ENCODE results near the gene MARCHF11. TPM values are rescaled to one million over a fixed set of nuclear protein-coding genes. Genes with fewer than 3 reads are reported as not detected.

MARCHF11 gene
- total and polyA plus RNA-seq, 2 of the 8 experiments (the other 6 are each of a cell fraction or from before 2014, with no cell fraction given), result 0.27 to 0.82 TPM

- TF ChIP-seq CHD7 (IDR thresholded peaks at IDR 0.05; ENCODE audit: insufficient replicate concordance, low read length) (no peak), GABPA (IDR thresholded peaks at IDR 0.05; ENCODE audit: borderline replicate concordance, insufficient read depth, low read length) (no peak), MAX (IDR thresholded peaks at IDR 0.05) (no peak), SAP30 (IDR thresholded peaks at IDR 0.05; ENCODE audit: insufficient read depth, insufficient replicate concordance, low read length) (no peak), USF2 (IDR thresholded peaks at IDR 0.05; ENCODE audit: low read length) (no peak), CBX5 (IDR thresholded peaks at IDR 0.05; ENCODE audit: low read depth, low read length) (no peak), SUZ12 (IDR thresholded peaks at IDR 0.05; ENCODE audit: low read length) (no peak)
Observed at GRCh38 chr5:16025681-16026080, 153.9 kb downstream of the MARCHF11 start (continued).

Measured in H1 (cell line).